ENCODE results near the gene GOLPH3L.
"Not testable (repeated sequence)": the region's sequence is repeated elsewhere in the genome, so short reads cannot be mapped to it uniquely, and the experiment has no call there.

GOLPH3L gene

GRCh38 chr1:150628766-150629114 lies 68.2 kb downstream of the GOLPH3L start:
- no peak for DNase-seq
- Histone ChIP-seq H3K4me1 (no peaks in the 10 kb centered on the region), H3K9me3 (no peaks in the 10 kb centered on the region), H3K36me3 (peaks cover 37% of the 10 kb centered on the region), H3K27me3 (no peaks in the 10 kb centered on the region), H3K4me3 (ENCODE audit: low read depth, low read length) (peak overlapping the region; percentile 78)
- no peak for TF ChIP-seq CTCF (IDR thresholded peaks at IDR 0.05; ENCODE audit: low read depth, low read length)

DNA sequence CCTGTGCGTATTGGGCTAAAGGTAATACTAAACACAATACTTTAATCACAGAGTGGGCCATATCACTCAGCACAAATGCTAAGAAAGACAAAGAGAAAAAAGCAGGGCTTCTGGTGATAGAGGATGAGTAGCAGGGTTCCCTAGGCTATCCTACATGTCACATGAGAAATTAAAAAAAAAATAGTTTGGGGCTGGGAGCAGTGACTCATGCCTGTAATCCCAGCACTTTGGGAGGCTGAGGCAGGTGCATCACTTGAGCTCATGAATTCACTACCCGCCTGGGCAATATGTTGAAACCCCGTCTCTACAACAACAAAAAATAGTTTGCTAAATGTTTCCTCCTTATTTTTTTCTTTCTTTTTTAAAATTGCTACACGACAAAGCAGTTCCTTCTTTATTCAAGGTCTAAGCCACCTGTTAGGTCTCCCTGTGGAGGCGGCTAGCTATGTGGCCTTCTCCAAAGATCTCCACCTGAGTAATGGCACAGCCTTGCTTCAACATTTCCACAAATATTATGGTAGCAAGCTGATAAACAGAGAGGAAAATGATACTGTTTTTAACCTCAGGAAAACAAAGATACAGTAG lies 69.0 kb downstream of the GOLPH3L start:
- no peaks in the 10 kb centered on the region for H3K4me1 ChIP-seq
- H3K36me3 ChIP-seq, result peaks cover 42% of the 10 kb centered on the region
- no peaks in the 10 kb centered on the region for H3K27me3 ChIP-seq
- DNase-seq, result no peak
- TF ChIP-seq CTCF (IDR thresholded peaks at IDR 0.05; ENCODE audit: low read depth, low read length), result no peak
- no peaks in the 10 kb centered on the region for H3K9me3 ChIP-seq
- H3K4me3 ChIP-seq (ENCODE audit: low read depth, low read length), result peak overlapping the region; percentile 78

GRCh38 chr1:150626150-150626549 lies 70.8 kb downstream of the GOLPH3L start:
- H3K4me1 ChIP-seq, result no peaks in the 10 kb centered on the region
- H3K36me3 ChIP-seq, result peaks cover 55% of the 10 kb centered on the region
- TF ChIP-seq CTCF (IDR thresholded peaks at IDR 0.05; ENCODE audit: low read depth, low read length), result no peak
- no peak for DNase-seq
- H3K9me3 ChIP-seq, result no peaks in the 10 kb centered on the region
- H3K27me3 ChIP-seq, result no peaks in the 10 kb centered on the region
- H3K4me3 ChIP-seq (ENCODE audit: low read depth, low read length), result no peak overlapping the region

DNA sequence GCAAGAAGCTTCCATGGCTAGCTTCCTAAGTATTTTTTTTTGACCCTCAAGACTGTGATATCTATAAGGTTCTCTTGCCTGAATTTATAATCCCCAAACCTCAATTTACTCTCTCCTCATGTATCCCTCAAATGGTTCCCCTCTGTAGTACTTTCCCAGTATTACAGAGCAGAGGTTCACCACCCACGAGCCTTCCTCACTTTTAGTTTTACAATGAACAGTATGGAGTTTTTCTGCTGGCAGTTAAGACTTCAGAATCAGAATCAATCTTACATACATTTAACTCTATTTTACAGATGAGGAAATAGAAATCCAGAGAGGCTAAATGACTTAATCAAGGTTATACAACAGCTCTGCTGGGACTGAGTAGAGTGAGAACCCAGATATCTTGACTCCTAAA lies 72.4 kb downstream of the GOLPH3L start:
- not testable (repeated sequence) for H3K4me3 ChIP-seq (ENCODE audit: low read depth, low read length); H3K4me1 ChIP-seq; H3K9me3 ChIP-seq; H3K27me3 ChIP-seq; DNase-seq
- H3K36me3 ChIP-seq, result peaks cover 63% of the 10 kb centered on the region

- not testable (repeated sequence) for H3K9me3 ChIP-seq; DNase-seq; H3K27me3 ChIP-seq; H3K4me1 ChIP-seq; H3K4me3 ChIP-seq (ENCODE audit: low read depth, low read length)
- peaks cover 66% of the 10 kb centered on the region for H3K36me3 ChIP-seq
Observed at GRCh38 chr1:150624134-150624533, 72.8 kb downstream of the GOLPH3L start.

- peak; percentile 14 for DNase-seq
- Histone ChIP-seq H3K4me3 (ENCODE audit: low read depth, low read length) (no peak overlapping the region), H3K27me3 (no peaks in the 10 kb centered on the region), H3K36me3 (peaks cover 71% of the 10 kb centered on the region), H3K9me3 (no peaks in the 10 kb centered on the region), H3K4me1 (peaks cover 4% of the 10 kb centered on the region)
- TF ChIP-seq CTCF (IDR thresholded peaks at IDR 0.05; ENCODE audit: low read depth, low read length), result no peak
Observed at GRCh38 chr1:150622303-150622975, 74.5 kb downstream of the GOLPH3L start.

GRCh38 chr1:150621497-150622302 lies 75.3 kb downstream of the GOLPH3L start:
- Histone ChIP-seq H3K27me3 (no peaks in the 10 kb centered on the region), H3K9me3 (no peaks in the 10 kb centered on the region), H3K4me3 (ENCODE audit: low read depth, low read length) (no peak overlapping the region), H3K4me1 (peaks cover 4% of the 10 kb centered on the region), H3K36me3 (peaks cover 71% of the 10 kb centered on the region)
- peak; percentile 75 for TF ChIP-seq CTCF (IDR thresholded peaks at IDR 0.05; ENCODE audit: low read depth, low read length)
- peak; percentile 48 for DNase-seq

Measured in BE2C (cell line).